Astrocyte (in vitro differentiated cells and primary cell): ENCODE data around the gene SLC25A31. TPM values are rescaled to one million over a fixed set of nuclear protein-coding genes. Genes with fewer than 3 reads are reported as not detected.

ENCODE experiments used
- DNase-seq: peaks from one replicate; pipeline ENCODE4 v3.0.0-alpha.2; 2010; ENCODE audit warnings: low read depth
- FAIRE-seq: peaks from 2 replicates; lab custom pipeline; 2011; peaks lifted over from hg19 to GRCh38; lab: Jason Lieb, UNC
- H2AFZ ChIP-seq: 2 replicates; pipeline ENCODE4 v1.6.0; 2012; ENCODE audit warnings: low read depth, low read length, inconsistent platforms
- H3K27ac ChIP-seq: 2 replicates; pipeline ENCODE4 v1.5.1; 2011; ENCODE audit warnings: low read depth, low read length, inconsistent platforms
- H3K27me3 ChIP-seq: 2 replicates; pipeline ENCODE4 v1.6.0; 2011; ENCODE audit warnings: low read length, inconsistent platforms; ENCODE audit not compliant: insufficient read depth
- H3K36me3 ChIP-seq: 2 replicates; pipeline ENCODE4 v1.5.1; 2011; ENCODE audit warnings: low read length, inconsistent platforms; ENCODE audit not compliant: insufficient read depth
- H3K4me1 ChIP-seq: 2 replicates; pipeline ENCODE4 v1.5.1; 2011; ENCODE audit warnings: low read length, inconsistent platforms; ENCODE audit not compliant: insufficient read depth
- H3K4me2 ChIP-seq: 2 replicates; pipeline ENCODE4 v1.6.0; 2012; ENCODE audit warnings: low read length, inconsistent platforms
- H3K4me3 ChIP-seq: 2 replicates; pipeline ENCODE4 v1.5.1; 2011; ENCODE audit warnings: low read depth, mild to moderate bottlenecking, low read length, inconsistent platforms; ENCODE audit not compliant: insufficient read depth
- H3K79me2 ChIP-seq: 2 replicates; pipeline ENCODE4 v1.6.0; 2012; ENCODE audit warnings: mild to moderate bottlenecking, low read length, inconsistent platforms; ENCODE audit not compliant: insufficient read depth
- H3K9ac ChIP-seq: 2 replicates; pipeline ENCODE4 v1.6.0; 2012; ENCODE audit warnings: mild to moderate bottlenecking, low read length, inconsistent platforms
- H3K9me3 ChIP-seq: 2 replicates; pipeline ENCODE4 v1.5.1; 2012; ENCODE audit warnings: low read depth, mild to moderate bottlenecking, low read length, inconsistent platforms; ENCODE audit not compliant: insufficient read depth
- H4K20me1 ChIP-seq: 2 replicates; pipeline ENCODE4 v1.6.0; 2012; ENCODE audit warnings: low read length, inconsistent platforms; ENCODE audit not compliant: insufficient read depth
- H3K27ac Mint-ChIP-seq: one replicate; pipeline ENCODE4 v1.8.0; 2021; ENCODE audit warnings: mild to moderate bottlenecking, mixed read lengths; ENCODE audit not compliant: unreplicated experiment
- H3K27me3 Mint-ChIP-seq: one replicate; pipeline ENCODE4 v1.8.0; 2021; ENCODE audit warnings: low read depth, mixed read lengths; ENCODE audit not compliant: unreplicated experiment
- H3K36me3 Mint-ChIP-seq: one replicate; pipeline ENCODE4 v1.8.0; 2021; ENCODE audit warnings: low read depth, mixed read lengths; ENCODE audit not compliant: unreplicated experiment
- H3K4me1 Mint-ChIP-seq: one replicate; pipeline ENCODE4 v1.8.0; 2021; ENCODE audit warnings: low read depth, mixed read lengths; ENCODE audit not compliant: unreplicated experiment
- H3K4me3 Mint-ChIP-seq: one replicate; pipeline ENCODE4 v1.8.0; 2021; ENCODE audit warnings: mild to moderate bottlenecking, moderate library complexity, mixed read lengths; ENCODE audit not compliant: unreplicated experiment
- H3K9me3 Mint-ChIP-seq: one replicate; pipeline ENCODE4 v1.8.0; 2021; ENCODE audit warnings: mild to moderate bottlenecking, mixed read lengths; ENCODE audit not compliant: unreplicated experiment
- CTCF ChIP-seq: IDR thresholded peaks from 2 replicates; pipeline ENCODE4 v1.5.1; 2011; ENCODE audit warnings: low read depth, mild to moderate bottlenecking, inconsistent platforms, low read length, moderate library complexity; ENCODE audit not compliant: insufficient read depth
- EZH2 ChIP-seq: IDR thresholded peaks from 2 replicates; pipeline ENCODE4 v1.6.1; 2012; ENCODE audit warnings: mild to moderate bottlenecking, low read length, inconsistent platforms; ENCODE audit not compliant: insufficient read depth
- total RNA-seq: library from RNA; stranded (reverse); gene quantifications from 2 replicates; pipeline ENCODE4 v1.2.1, GENCODE V29; 2021

SLC25A31 gene
- total RNA-seq, 1 donor from 2014 or later, result not detected

DNA sequence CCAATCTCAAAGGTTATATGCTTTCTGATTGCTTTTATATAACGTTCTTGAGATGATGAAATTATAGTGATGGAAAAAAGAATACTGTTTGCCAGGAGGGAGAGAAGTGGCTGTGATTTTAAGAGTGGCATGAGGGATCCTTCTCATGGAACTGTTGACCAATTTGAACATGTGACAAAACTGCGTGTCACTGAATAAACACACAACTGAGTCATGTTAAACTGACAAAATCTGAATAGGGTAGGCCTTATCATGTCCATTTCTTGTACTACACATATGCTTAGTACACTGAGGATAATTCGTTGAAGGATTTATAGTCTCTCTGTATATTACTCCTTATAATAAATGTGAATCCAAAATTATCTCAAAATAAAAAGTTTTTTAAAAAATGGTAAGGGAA lies 29.7 kb downstream of the SLC25A31 start:
- Histone ChIP-seq H3K4me1 (no peaks in the 10 kb centered on the region), H3K9ac (no peak overlapping the region), H3K79me2 (no peaks in the 10 kb centered on the region), H3K4me2 (no peak overlapping the region), H2AFZ (no peak overlapping the region), H3K27me3 (no peaks in the 10 kb centered on the region), H3K36me3 (no peaks in the 10 kb centered on the region), H4K20me1 (no peaks in the 10 kb centered on the region), H3K4me3 (no peak overlapping the region), H3K27ac (no peak overlapping the region), H3K9me3 (no peaks in the 10 kb centered on the region)
- FAIRE-seq (no peak), DNase-seq (no peak)
- H3K4me1 Mint-ChIP-seq, result no peaks in the 10 kb centered on the region
- H3K27ac Mint-ChIP-seq, result no peak overlapping the region
- no peaks in the 10 kb centered on the region for H3K36me3 Mint-ChIP-seq
- no peak for TF ChIP-seq CTCF
- TF ChIP-seq EZH2, result no peak
- H3K4me3 Mint-ChIP-seq, result no peak overlapping the region
- H3K27me3 Mint-ChIP-seq, result no peaks in the 10 kb centered on the region
- peaks cover 3% of the 10 kb centered on the region for H3K9me3 Mint-ChIP-seq

GRCh38 chr4:127771535-127772275 lies 41.5 kb downstream of the SLC25A31 start:
- Mint-ChIP-seq H3K27me3 (no peaks in the 10 kb centered on the region), H3K36me3 (no peaks in the 10 kb centered on the region), H3K4me1 (no peaks in the 10 kb centered on the region), H3K27ac (no peak overlapping the region), H3K4me3 (no peak overlapping the region), H3K9me3 (no peaks in the 10 kb centered on the region)
- Histone ChIP-seq H2AFZ (no peak overlapping the region), H3K4me1 (no peaks in the 10 kb centered on the region), H3K27ac (no peak overlapping the region), H3K4me2 (no peak overlapping the region), H3K36me3 (no peaks in the 10 kb centered on the region), H3K9me3 (no peaks in the 10 kb centered on the region), H3K27me3 (no peaks in the 10 kb centered on the region), H4K20me1 (no peaks in the 10 kb centered on the region), H3K4me3 (no peak overlapping the region), H3K9ac (no peak overlapping the region), H3K79me2 (no peaks in the 10 kb centered on the region)
- TF ChIP-seq CTCF, result no peak
- no peak for FAIRE-seq
- no peak for DNase-seq
